WTC11 (cell line): ENCODE measurements around the gene UBAP1L.

Experiments used
- E2F4 ChIP-seq: sonication (generic); formaldehyde crosslinking; IDR thresholded peaks from 2 replicates; pipeline ENCODE4 v1.8.1; 2022; ENCODE audit warnings: low read depth, mild to moderate bottlenecking, moderate library complexity, missing genetic modification reagents, borderline replicate concordance
- GRHL2 ChIP-seq: fragments of 250-450 bp; sonication (Bioruptor Pico); IDR thresholded peaks from 2 replicates; pipeline ENCODE4 v1.8.0; 2022; ENCODE audit warnings: mild to moderate bottlenecking, moderate library complexity; ENCODE audit not compliant: insufficient replicate concordance, severe bottlenecking
- KAT7 ChIP-seq: sonication (generic); formaldehyde crosslinking; IDR thresholded peaks from 2 replicates; pipeline ENCODE4 v1.8.1; 2023; ENCODE audit warnings: missing genetic modification reagents, mild to moderate bottlenecking, borderline replicate concordance
- NFYB ChIP-seq: sonication (generic); formaldehyde crosslinking; conservative IDR thresholded peaks from 2 replicates; pipeline ENCODE4 v1.8.0; 2022; ENCODE audit warnings: low read depth, missing genetic modification reagents

- TF ChIP-seq GRHL2 (CRISPR knock-in tag) (no peak), NFYB (CRISPR knock-in tag) (no peak), KAT7 (CRISPR knock-in tag) (no peak), E2F4 (CRISPR knock-in tag) (no peak)
These were observed 60.4 kb downstream of the UBAP1L start for GRCh38 chr15:65054333-65055200.
